Prostate gland (tissue), 2 donors: ENCODE results near the gene TNS3. TPM values are rescaled to one million over a fixed set of nuclear protein-coding genes. Genes with fewer than 3 reads are reported as not detected.

Experiments used
- DNase-seq: peaks from one replicate; pipeline ENCODE4 v3.0.0-alpha.2; 2019; ENCODE audit warnings: low spot score
- H3K27ac ChIP-seq, 2 donors: fragments of 200-600 bp; sonication (generic); 2 replicates each; pipeline ENCODE4 v1.5.1; 2017 to 2019
- H3K27me3 ChIP-seq: fragments of 200-600 bp; sonication (generic); replicated peaks from 2 replicates; pipeline ENCODE4 v1.5.1; 2019; ENCODE audit not compliant: insufficient read depth
- H3K36me3 ChIP-seq, 2 donors: fragments of 200-600 bp; sonication (generic); 1 replicate in 1 of 2; 2 replicates in 1 of 2; pipeline versions ENCODE4 v1.5.1 to v1.8.1; 2017 to 2019
- H3K4me1 ChIP-seq: fragments of 200-600 bp; sonication (generic); replicated peaks from 2 replicates; pipeline ENCODE4 v1.5.1; 2019
- H3K4me3 ChIP-seq, 2 donors: fragments of 200-600 bp; sonication (generic); 2 replicates each; pipeline ENCODE4 v1.5.1; 2017 to 2019
- H3K9me3 ChIP-seq: fragments of 200-600 bp; sonication (generic); 2 replicates; pipeline ENCODE4 v1.5.1; 2017
- CTCF ChIP-seq, 4 experiments: fragments of 200-600 bp in 2 of 4; fragments of 450-650 bp in 2 of 4; sonication (generic) in 2 of 4; IDR thresholded peaks; 1 replicate in 3 of 4; 2 replicates in 1 of 4; pipeline ENCODE4 v1.5.1; 2016 to 2019; ENCODE audit warnings: antibody characterized with exemption in 4 of 4, mild to moderate bottlenecking in 2 of 4, moderate library complexity in 2 of 4
- POLR2A ChIP-seq: fragments of 450-650 bp; IDR thresholded peaks from one replicate; pipeline ENCODE4 v1.6.1; 2016; ENCODE audit warnings: antibody characterized with exemption, mild to moderate bottlenecking
- POLR2AphosphoS5 ChIP-seq: sonication (generic); formaldehyde crosslinking; IDR thresholded peaks from one replicate; pipeline ENCODE4 v1.6.1; 2017; ENCODE audit warnings: antibody characterized with exemption
- WGBS: methylation state at CpG from one replicate; pipeline ENCODE4 v1.1.5; 2018; 5-methylcytosine and 5-hydroxymethylcytosine counted together
- intact Hi-C: fragments of 100-400 bp; cut with DNase I; formaldehyde crosslinking; loops from one replicate; pipeline ENCODE4 v1.14.2; 2022
- total RNA-seq, 2 donors: library from RNA; depleted of rRNA; stranded (reverse); fragments of >200 nt; gene quantifications; one replicate each; pipeline ENCODE4 v1.1.0, GENCODE V29; 2016

TNS3 gene
- total RNA-seq, 2 donors from 2014 or later: 19.5 to 95.8 TPM

GRCh38 chr7:47571331-47572093 lies 10.4 kb downstream of the TNS3 start:
- peak overlapping the region; percentile 57 to 66 for H3K27ac ChIP-seq
- TF ChIP-seq CTCF (IDR thresholded peaks at IDR 0.05): no peak
- no peak for TF ChIP-seq POLR2A
- no peak for TF ChIP-seq POLR2AphosphoS5
- H3K27me3 ChIP-seq: no peaks in the 10 kb centered on the region
- intact Hi-C loops: loop anchor here (5.0 to 10.0 kb wide), 3 partner anchors 59 to 213 kb away; no protein-coding TSS in a partner anchor
- H3K4me3 ChIP-seq: no peak overlapping the region
- WGBS: 10% methylated on average over 24 of the region's 24 CpGs
- no peaks in the 10 kb centered on the region for H3K36me3 ChIP-seq
- no peak for DNase-seq
- peaks cover 5% of the 10 kb centered on the region for H3K4me1 ChIP-seq
- H3K9me3 ChIP-seq: no peaks in the 10 kb centered on the region

GRCh38 chr7:47570649-47571050 lies 11.3 kb downstream of the TNS3 start:
- Histone ChIP-seq H3K9me3 (no peaks in the 10 kb centered on the region), H3K27ac (peak overlapping the region; percentile 57 to 66), H3K4me3 (no peak overlapping the region), H3K27me3 (no peaks in the 10 kb centered on the region), H3K36me3 (no peaks in the 10 kb centered on the region), H3K4me1 (peaks cover 5% of the 10 kb centered on the region)
- WGBS: 27% methylated on average over 4 of the region's 4 CpGs
- intact Hi-C loops: loop anchor here (5.0 to 10.0 kb wide), 3 partner anchors 58 to 214 kb away; no protein-coding TSS in a partner anchor
- TF ChIP-seq CTCF (IDR thresholded peaks at IDR 0.05) (no peak), POLR2AphosphoS5 (no peak), POLR2A (no peak)
- DNase-seq: no peak

- peaks cover 5% of the 10 kb centered on the region for H3K4me1 ChIP-seq
- WGBS: 65% methylated on average over 13 of the region's 13 CpGs
- no peaks in the 10 kb centered on the region for H3K27me3 ChIP-seq
- no peaks in the 10 kb centered on the region for H3K9me3 ChIP-seq
- no peak overlapping the region for H3K27ac ChIP-seq
- H3K36me3 ChIP-seq: no peaks in the 10 kb centered on the region
- no peak for DNase-seq
- no peak overlapping the region for H3K4me3 ChIP-seq
- intact Hi-C loops: no loop called here
- TF ChIP-seq POLR2AphosphoS5 (no peak), POLR2A (no peak), CTCF (IDR thresholded peaks at IDR 0.05) (no peak)
Observed at GRCh38 chr7:47568547-47568946, 13.4 kb downstream of the TNS3 start.

GRCh38 chr7:47568056-47568455 lies 13.9 kb downstream of the TNS3 start:
- intact Hi-C loops: no loop called here
- H3K9me3 ChIP-seq: no peaks in the 10 kb centered on the region
- no peak for TF ChIP-seq POLR2AphosphoS5
- no peak for TF ChIP-seq POLR2A
- no peak for TF ChIP-seq CTCF (IDR thresholded peaks at IDR 0.05)
- no peaks in the 10 kb centered on the region for H3K36me3 ChIP-seq
- WGBS: 94% methylated on average over 7 of the region's 7 CpGs
- no peak overlapping the region for H3K4me3 ChIP-seq
- no peak for DNase-seq
- H3K4me1 ChIP-seq: peaks cover 5% of the 10 kb centered on the region
- H3K27ac ChIP-seq: no peak overlapping the region
- no peaks in the 10 kb centered on the region for H3K27me3 ChIP-seq
